GM18498 (cell line): ENCODE measurements around the gene IRF4.

Experiments
- ATAC-seq: cut with Tn5 transposase; IDR thresholded peaks from one replicate; pipeline ENCODE4 v1.9.1; 2021; ENCODE audit warnings: mild to moderate bottlenecking, moderate library complexity; ENCODE audit not compliant: unreplicated experiment

IRF4 gene

GRCh38 chr6:352896-353470, 38.6 kb upstream of the IRF4 start:
- no peak for ATAC-seq

GRCh38 chr6:353642-354614, 37.6 kb upstream of the IRF4 start:
- ATAC-seq: no peak

- no peak for ATAC-seq
Observed at GRCh38 chr6:354631-355280, 36.8 kb upstream of the IRF4 start.

- no peak for ATAC-seq
Observed at GRCh38 chr6:355373-356208, 36.0 kb upstream of the IRF4 start.

- peak; percentile 42 for ATAC-seq
Observed at GRCh38 chr6:356828-357251, 34.7 kb upstream of the IRF4 start.

GRCh38 chr6:357261-357790, 34.2 kb upstream of the IRF4 start:
- no peak for ATAC-seq

GRCh38 chr6:357791-358341, 33.7 kb upstream of the IRF4 start:
- ATAC-seq: no peak

GRCh38 chr6:358432-358831, 33.1 kb upstream of the IRF4 start:
- ATAC-seq: peak; percentile 34

GRCh38 chr6:358847-359246, 32.7 kb upstream of the IRF4 start:
- ATAC-seq: no peak

- ATAC-seq: no peak
Observed at GRCh38 chr6:359261-360035, 32.1 kb upstream of the IRF4 start.

- no peak for ATAC-seq
Observed at GRCh38 chr6:360349-360748, 31.2 kb upstream of the IRF4 start.

- no peak for ATAC-seq
Observed at GRCh38 chr6:360764-361373, 30.7 kb upstream of the IRF4 start.

GRCh38 chr6:361411-362132, 30.0 kb upstream of the IRF4 start:
- no peak for ATAC-seq

GRCh38 chr6:362231-362923, 29.2 kb upstream of the IRF4 start:
- ATAC-seq: no peak

- no peak for ATAC-seq
Observed at GRCh38 chr6:362924-363249, 28.7 kb upstream of the IRF4 start.

GRCh38 chr6:363291-363690, 28.3 kb upstream of the IRF4 start:
- no peak for ATAC-seq

- ATAC-seq: no peak
Observed at GRCh38 chr6:363909-364308, 27.6 kb upstream of the IRF4 start.
